Urothelium cell line (cell line): ENCODE results near the gene TMUB1.

ENCODE experiments used
- DNase-seq: peaks from one replicate; pipeline ENCODE4 v3.0.0; 2011; ENCODE audit warnings: low spot score, mixed read lengths
- FAIRE-seq: peaks from 2 replicates; lab custom pipeline; 2011; peaks lifted over from hg19 to GRCh38; lab: Jason Lieb, UNC

The TMUB1 gene

GRCh38 chr7:151035026-151035717, 48.1 kb downstream of the TMUB1 start:
- DNase-seq (no peak), FAIRE-seq (no peak)

- no peak for FAIRE-seq
- DNase-seq: no peak
Observed at GRCh38 chr7:151034312-151035025, 48.8 kb downstream of the TMUB1 start.

DNA sequence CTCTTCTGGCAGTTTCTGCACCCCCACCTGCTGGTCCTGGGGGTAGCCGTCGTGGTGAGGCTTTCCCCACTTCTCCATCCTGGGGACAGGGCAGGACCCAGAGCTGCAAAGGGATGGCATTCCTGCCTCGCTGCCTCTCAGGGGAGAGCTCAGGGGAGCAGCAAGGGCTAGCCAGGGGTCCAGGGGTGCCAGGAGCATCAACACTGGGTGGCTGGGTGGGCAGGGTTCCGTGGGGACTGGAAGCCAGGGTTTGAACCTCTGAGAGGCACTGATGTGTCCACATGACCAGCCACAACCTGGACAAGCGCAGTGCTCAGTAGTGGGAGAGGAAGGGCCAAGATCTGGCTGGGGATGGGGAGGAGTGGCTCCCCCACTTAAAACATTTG, 49.4 kb downstream of the TMUB1 start:
- no peak for DNase-seq
- FAIRE-seq: no peak

- DNase-seq (no peak), FAIRE-seq (no peak)
Observed at GRCh38 chr7:151032936-151033863, 50.1 kb downstream of the TMUB1 start.
